Liver (tissue), 3 donors: ENCODE results near the gene IRAK4.
"Not testable (repeated sequence)": the region's sequence is repeated elsewhere in the genome, so short reads cannot be mapped to it uniquely, and the experiment has no call there.

Experiments
- ATF3 ChIP-seq: IDR thresholded peaks from 2 replicates; pipeline ENCODE4 v1.6.1; 2016; ENCODE audit warnings: antibody characterized with exemption
- CTCF ChIP-seq: fragments of 150-350 bp; IDR thresholded peaks from 2 replicates; pipeline ENCODE4 v1.5.1; 2017; ENCODE audit warnings: improper control_type of control experiment, low read depth, low read length; ENCODE audit not compliant: missing input control
- GABPA ChIP-seq, 2 donors: IDR thresholded peaks in 1 of 2; conservative IDR thresholded peaks in 1 of 2; 2 replicates each; pipeline ENCODE4 v1.6.1; 2016; ENCODE audit warnings: antibody characterized with exemption in 2 of 2, mild to moderate bottlenecking in 1 of 2, moderate library complexity in 1 of 2
- HNF4G ChIP-seq: IDR thresholded peaks from 2 replicates; pipeline ENCODE4 v1.6.1; 2016; ENCODE audit warnings: antibody characterized with exemption
- JUND ChIP-seq, 2 donors: IDR thresholded peaks; 2 replicates each; pipeline ENCODE4 v1.6.1; 2016; ENCODE audit warnings: antibody characterized with exemption in 2 of 2
- MAX ChIP-seq: IDR thresholded peaks from 2 replicates; pipeline ENCODE4 v1.6.1; 2016; ENCODE audit warnings: antibody characterized with exemption
- RAD21 ChIP-seq, 2 donors: IDR thresholded peaks; 2 replicates each; pipeline ENCODE4 v1.6.1; 2016; ENCODE audit warnings: antibody characterized with exemption in 2 of 2, mild to moderate bottlenecking in 2 of 2
- REST ChIP-seq: IDR thresholded peaks from 2 replicates; pipeline ENCODE4 v1.6.1; 2016; ENCODE audit warnings: antibody characterized with exemption, mild to moderate bottlenecking
- SP1 ChIP-seq: IDR thresholded peaks from 2 replicates; pipeline ENCODE4 v1.6.1; 2018; ENCODE audit warnings: antibody characterized with exemption, mild to moderate bottlenecking
- TAF1 ChIP-seq: conservative IDR thresholded peaks from 2 replicates; pipeline ENCODE4 v1.6.1; 2016; ENCODE audit warnings: antibody characterized with exemption, mild to moderate bottlenecking
- YY1 ChIP-seq: IDR thresholded peaks from 2 replicates; pipeline ENCODE4 v1.6.1; 2016; ENCODE audit warnings: antibody characterized with exemption, mild to moderate bottlenecking
- ZBTB33 ChIP-seq: IDR thresholded peaks from 2 replicates; pipeline ENCODE4 v1.6.1; 2016; ENCODE audit warnings: antibody characterized with exemption
- donor health status: healthy.
- donor health status: healthy.

GRCh38 chr12:43751360-43751759 lies 7.4 kb upstream of the IRAK4 start:
- not testable (repeated sequence) for TF ChIP-seq CTCF; JUND (IDR thresholded peaks at IDR 0.05); ATF3; REST; TAF1; RAD21 (IDR thresholded peaks at IDR 0.05); YY1; MAX; ZBTB33; GABPA (IDR thresholded peaks at IDR 0.05 in 1 of 2, conservative IDR thresholded peaks at IDR 0.05 in 1 of 2); HNF4G; SP1
